ENCODE measurements around the gene SULT2A1.

SULT2A1 gene

DNA sequence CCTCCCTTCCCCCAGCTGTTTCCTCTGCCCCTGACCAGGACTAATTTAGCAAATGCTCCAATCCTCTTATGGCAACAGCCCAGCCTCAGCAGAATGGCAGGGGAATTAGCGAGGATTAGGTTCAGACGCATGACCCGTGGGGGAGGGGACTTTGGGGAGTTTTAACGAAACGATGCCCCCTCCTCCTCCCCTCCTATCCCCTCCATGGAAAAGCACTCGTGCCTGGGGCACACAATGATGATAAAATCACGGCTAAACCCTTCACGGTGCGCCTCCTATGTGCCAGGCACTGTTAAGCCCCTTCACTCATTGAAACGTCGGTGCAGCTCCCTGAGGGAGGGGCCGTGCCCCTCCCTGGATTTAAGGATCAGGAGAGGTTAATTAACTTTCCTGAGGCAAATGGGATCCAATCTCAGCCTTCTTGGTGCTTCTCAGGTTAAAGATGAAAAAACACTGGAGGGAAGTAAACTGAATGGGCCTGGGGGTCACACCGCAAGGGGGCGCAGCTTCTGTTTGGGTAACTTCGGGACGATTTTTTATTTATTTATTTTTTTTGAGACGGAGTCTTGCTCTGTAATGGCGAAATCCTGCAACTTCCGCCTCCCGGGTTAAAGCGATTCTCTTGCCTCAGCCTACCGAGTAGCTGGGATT, 37.2 kb downstream of the SULT2A1 start:
- in situ Hi-C loops (cut with MboI; ENCODE audit: low sequenced_read_pairs, unreplicated experiment), result no loop called here
- no peak for DNase-seq (ENCODE audit: low spot score)

DNA sequence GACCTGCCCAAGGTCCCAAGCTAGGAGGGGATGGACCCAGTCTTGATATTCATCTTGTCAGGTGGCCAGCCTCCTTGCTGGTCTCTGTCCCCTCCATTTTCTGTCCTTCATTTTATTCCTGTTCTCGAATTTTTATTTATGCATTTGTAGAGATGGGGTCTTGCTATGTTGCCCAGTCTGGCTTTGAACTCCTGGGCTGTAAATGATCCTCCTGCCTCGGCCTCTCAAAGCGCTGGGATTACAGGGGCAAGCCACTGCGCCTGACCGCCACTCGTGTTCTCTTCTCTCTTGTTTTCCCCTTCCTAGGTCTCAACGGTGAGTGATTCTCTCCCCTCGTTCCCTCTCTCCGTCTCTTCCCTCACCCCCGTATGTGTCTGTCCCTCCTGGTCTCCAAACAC, 37.7 kb downstream of the SULT2A1 start:
- DNase-seq (ENCODE audit: low spot score), result no peak
- in situ Hi-C loops (cut with MboI; ENCODE audit: low sequenced_read_pairs, unreplicated experiment), result no loop called here
- TF ChIP-seq, protein P1, sequence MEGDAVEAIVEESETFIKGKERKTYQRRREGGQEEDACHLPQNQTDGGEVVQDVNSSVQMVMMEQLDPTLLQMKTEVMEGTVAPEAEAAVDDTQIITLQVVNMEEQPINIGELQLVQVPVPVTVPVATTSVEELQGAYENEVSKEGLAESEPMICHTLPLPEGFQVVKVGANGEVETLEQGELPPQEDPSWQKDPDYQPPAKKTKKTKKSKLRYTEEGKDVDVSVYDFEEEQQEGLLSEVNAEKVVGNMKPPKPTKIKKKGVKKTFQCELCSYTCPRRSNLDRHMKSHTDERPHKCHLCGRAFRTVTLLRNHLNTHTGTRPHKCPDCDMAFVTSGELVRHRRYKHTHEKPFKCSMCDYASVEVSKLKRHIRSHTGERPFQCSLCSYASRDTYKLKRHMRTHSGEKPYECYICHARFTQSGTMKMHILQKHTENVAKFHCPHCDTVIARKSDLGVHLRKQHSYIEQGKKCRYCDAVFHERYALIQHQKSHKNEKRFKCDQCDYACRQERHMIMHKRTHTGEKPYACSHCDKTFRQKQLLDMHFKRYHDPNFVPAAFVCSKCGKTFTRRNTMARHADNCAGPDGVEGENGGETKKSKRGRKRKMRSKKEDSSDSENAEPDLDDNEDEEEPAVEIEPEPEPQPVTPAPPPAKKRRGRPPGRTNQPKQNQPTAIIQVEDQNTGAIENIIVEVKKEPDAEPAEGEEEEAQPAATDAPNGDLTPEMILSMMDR (IDR thresholded peaks at IDR 0.05; ENCODE audit: borderline replicate concordance, control extremely low read depth, extremely low read depth, insufficient read depth, missing control alignments), result no peak

More for the DNA sequence above, 37.2 kb downstream of the SULT2A1 start:
- TF ChIP-seq, protein P1 (IDR thresholded peaks at IDR 0.05; ENCODE audit: borderline replicate concordance, control extremely low read depth, extremely low read depth, insufficient read depth, missing control alignments), result no peak

DNA sequence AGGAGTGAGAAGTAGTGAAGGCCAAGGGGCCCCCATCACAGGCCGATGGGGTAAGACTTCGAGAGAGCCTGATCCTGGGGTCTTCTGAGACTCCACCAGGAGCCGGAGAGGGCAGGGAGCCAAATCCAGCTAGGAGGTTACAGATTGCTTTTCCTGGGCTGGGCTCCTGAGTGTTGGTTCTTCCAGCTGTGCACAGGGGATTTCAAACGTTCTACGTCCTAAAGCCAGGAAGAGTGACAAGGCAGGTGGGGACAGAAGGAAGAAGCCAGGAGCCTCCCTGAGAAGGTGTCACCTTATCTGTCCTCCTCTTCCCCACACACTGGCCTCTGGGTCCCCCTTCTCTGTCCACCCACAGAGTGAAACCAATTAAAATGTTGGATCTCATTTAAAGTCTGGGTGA, 43.2 kb downstream of the SULT2A1 start:
- TF ChIP-seq, protein P1 (IDR thresholded peaks at IDR 0.05; ENCODE audit: borderline replicate concordance, control extremely low read depth, extremely low read depth, insufficient read depth, missing control alignments), result no peak
- in situ Hi-C loops (cut with MboI; ENCODE audit: low sequenced_read_pairs, unreplicated experiment), result no loop called here
- no peak for DNase-seq (ENCODE audit: low spot score)

DNA sequence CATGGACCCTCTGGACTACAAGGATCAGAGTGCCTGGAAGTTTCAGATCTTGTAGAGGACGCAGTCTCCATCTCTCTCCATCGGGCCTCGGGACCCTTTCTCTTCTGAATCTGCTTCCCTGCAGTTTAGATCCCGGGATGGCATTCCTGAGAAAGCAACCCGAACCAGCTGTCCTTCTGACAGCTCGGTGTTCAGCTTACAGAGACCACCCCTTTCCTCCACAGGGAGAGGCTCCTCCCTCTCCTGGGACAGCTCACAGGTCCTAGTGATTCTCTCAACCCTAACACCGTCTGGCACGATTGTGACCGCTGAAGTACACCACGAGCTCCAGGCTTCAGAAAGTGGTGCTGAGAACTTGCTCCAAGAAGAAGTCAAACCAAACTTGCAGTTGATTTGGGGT, 46.2 kb downstream of the SULT2A1 start:
- TF ChIP-seq, protein P1 (IDR thresholded peaks at IDR 0.05; ENCODE audit: borderline replicate concordance, control extremely low read depth, extremely low read depth, insufficient read depth, missing control alignments), result no peak
- in situ Hi-C loops (cut with MboI; ENCODE audit: low sequenced_read_pairs, unreplicated experiment), result no loop called here
- DNase-seq (ENCODE audit: low spot score), result no peak

DNA sequence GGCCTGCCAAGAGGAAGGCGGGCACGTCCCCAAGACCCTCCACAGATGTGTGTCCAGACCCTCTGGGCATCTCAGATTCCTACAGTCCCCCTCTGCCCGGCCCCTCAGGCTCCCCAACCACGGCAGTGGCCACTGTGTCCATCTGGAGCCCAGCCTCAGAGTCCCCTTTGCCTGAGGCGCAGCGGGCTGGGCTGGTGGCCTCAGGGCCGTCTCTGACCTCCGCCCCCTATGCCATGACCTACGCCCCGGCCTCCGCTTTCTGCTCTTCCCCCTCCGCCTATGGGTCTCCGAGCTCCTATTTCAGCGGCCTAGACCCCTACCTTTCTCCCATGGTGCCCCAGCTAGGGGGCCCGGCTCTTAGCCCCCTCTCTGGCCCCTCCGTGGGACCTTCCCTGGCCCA, 46.7 kb downstream of the SULT2A1 start:
- no peak for DNase-seq (ENCODE audit: low spot score)
- TF ChIP-seq, protein P1 (IDR thresholded peaks at IDR 0.05; ENCODE audit: borderline replicate concordance, control extremely low read depth, extremely low read depth, insufficient read depth, missing control alignments), result no peak
- in situ Hi-C loops (cut with MboI; ENCODE audit: low sequenced_read_pairs, unreplicated experiment), result no loop called here

DNA sequence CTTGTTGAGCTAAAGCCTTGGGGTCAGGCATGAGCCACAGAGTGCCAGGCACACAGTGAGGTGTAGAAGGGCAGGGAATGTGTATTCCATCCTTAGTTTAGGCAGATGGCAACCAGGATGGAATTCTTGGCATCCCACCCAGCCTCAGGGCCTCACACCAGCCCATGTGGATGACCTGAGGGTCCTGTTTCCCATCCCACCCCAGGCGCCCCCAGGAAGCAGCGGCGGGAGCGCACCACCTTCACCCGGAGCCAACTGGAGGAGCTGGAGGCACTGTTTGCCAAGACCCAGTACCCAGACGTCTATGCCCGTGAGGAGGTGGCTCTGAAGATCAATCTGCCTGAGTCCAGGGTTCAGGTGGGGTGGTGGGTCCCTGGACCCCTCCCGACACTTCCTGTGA, 50.1 kb downstream of the SULT2A1 start:
- TF ChIP-seq, protein P1 (IDR thresholded peaks at IDR 0.05; ENCODE audit: borderline replicate concordance, control extremely low read depth, extremely low read depth, insufficient read depth, missing control alignments), result no peak
- in situ Hi-C loops (cut with MboI; ENCODE audit: low sequenced_read_pairs, unreplicated experiment), result no loop called here
- no peak for DNase-seq (ENCODE audit: low spot score)

All from GM13976 (cell line).